ENCODE data around the gene ZEB2. TPM values are rescaled to one million over a fixed set of nuclear protein-coding genes. Genes with fewer than 3 reads are reported as not detected.

ZEB2 gene
- total RNA-seq, 1 experiment from 2014 or later: 1.2 TPM

GRCh38 chr2:144523596-144524117 is 3.7 kb upstream of the ZEB2 start:
- H2AFZ ChIP-seq (ENCODE audit: low read length): no peak overlapping the region
- peak overlapping the region; percentile 84 for H3K4me2 ChIP-seq (ENCODE audit: insufficient read depth, insufficient read length, low read length)

More at GRCh38 chr2:144523596-144524117, 3.7 kb upstream of the ZEB2 start:
- Histone ChIP-seq H2AK5ac (ENCODE audit: insufficient read length, low read length) (no peak overlapping the region), H4K20me1 (ENCODE audit: control insufficient read depth, insufficient read depth, insufficient read length) (no peaks in the 10 kb centered on the region), H2BK20ac (ENCODE audit: low read depth, low read length, poor library complexity, severe bottlenecking) (no peak overlapping the region), H3T11ph (ENCODE audit: low read length) (no peak overlapping the region), H2BK120ac (ENCODE audit: low read depth, low read length, poor library complexity, severe bottlenecking) (no peak overlapping the region), H3K27ac (ENCODE audit: insufficient read length, low read depth, low read length) (no peak overlapping the region), H2BK5ac (ENCODE audit: insufficient read length, low read length) (no peak overlapping the region), H3K23ac (ENCODE audit: insufficient read length, low read depth, low read length) (no peak overlapping the region), H2BK15ac (ENCODE audit: low read depth, low read length) (no peak overlapping the region), H3K9me3 (ENCODE audit: control insufficient read depth, low read depth, low read length) (no peaks in the 10 kb centered on the region), H3K79me2 (ENCODE audit: insufficient read depth, low read length) (no peaks in the 10 kb centered on the region), H3K79me1 (ENCODE audit: insufficient read depth, low read depth, low read length, poor library complexity, severe bottlenecking) (no peaks in the 10 kb centered on the region), H3K27me3 (ENCODE audit: insufficient read depth, low read length) (peaks cover 29% of the 10 kb centered on the region), H2BK12ac (ENCODE audit: insufficient read length, low read depth, low read length) (no peak overlapping the region), H3K14ac (ENCODE audit: insufficient read depth, low read length) (no peak overlapping the region), H3K56ac (ENCODE audit: insufficient read length, low read depth, low read length) (no peak overlapping the region), H3K4ac (ENCODE audit: low read depth, low read length) (no peak overlapping the region), H3K4me1 (ENCODE audit: insufficient read depth, low read length) (no peaks in the 10 kb centered on the region; the same call in 1 of the 2 replicates), H3K23me2 (ENCODE audit: insufficient read length, low read depth, low read length, poor library complexity, severe bottlenecking) (peaks cover 20% of the 10 kb centered on the region), H3K9ac (ENCODE audit: extremely low read depth, insufficient read length, low read length) (no peak overlapping the region), H4K91ac (ENCODE audit: insufficient read length, low read depth, low read length) (no peak overlapping the region), H3K18ac (ENCODE audit: insufficient read length, low read depth, low read length) (no peak overlapping the region), H4K5ac (ENCODE audit: insufficient read length, low read depth, low read length) (no peak overlapping the region), H4K8ac (replicated peaks; ENCODE audit: insufficient read length, low read depth, low read length) (no peak overlapping the region)
- H3K4me3 Mint-ChIP-seq: peak overlapping the region; percentile 60 to 83
- peaks cover 32 to 41% of the 10 kb centered on the region in 2 experiments for H3K4me1 Mint-ChIP-seq
- peak; percentile 71 for DNase-seq
- TF ChIP-seq CTCF (conservative IDR thresholded peaks at IDR 0.05): no peak
- H3K27me3 Mint-ChIP-seq (ENCODE audit: low read depth): peaks cover 3% of the 10 kb centered on the region
- H3K9me3 Mint-ChIP-seq: no peaks in the 10 kb centered on the region; a peak in 1 of 5 replicates
- H3K27ac Mint-ChIP-seq: peak overlapping the region in 2 of 3 experiments; percentile 53 to 66; a peak in 5 of 7 replicates
- WGBS (ENCODE audit: extremely low coverage, insufficient read length, low lambda C conversion rate): no CpG with 5 or more reads among the region's 15 CpGs
- H3K36me3 Mint-ChIP-seq (ENCODE audit: insufficient read depth in 1 of 3, low read depth in 3 of 3): no peaks in the 10 kb centered on the region

All from H9 (cell line).